ENCODE data around the gene MANSC4. TPM values are rescaled to one million over a fixed set of nuclear protein-coding genes. Genes with fewer than 3 reads are reported as not detected.
"Not testable (repeated sequence)": the region's sequence is repeated elsewhere in the genome, so short reads cannot be mapped to it uniquely, and the experiment has no call there.

MANSC4 gene
- total RNA-seq, 4 donors from 2014 or later, result not detected

DNA sequence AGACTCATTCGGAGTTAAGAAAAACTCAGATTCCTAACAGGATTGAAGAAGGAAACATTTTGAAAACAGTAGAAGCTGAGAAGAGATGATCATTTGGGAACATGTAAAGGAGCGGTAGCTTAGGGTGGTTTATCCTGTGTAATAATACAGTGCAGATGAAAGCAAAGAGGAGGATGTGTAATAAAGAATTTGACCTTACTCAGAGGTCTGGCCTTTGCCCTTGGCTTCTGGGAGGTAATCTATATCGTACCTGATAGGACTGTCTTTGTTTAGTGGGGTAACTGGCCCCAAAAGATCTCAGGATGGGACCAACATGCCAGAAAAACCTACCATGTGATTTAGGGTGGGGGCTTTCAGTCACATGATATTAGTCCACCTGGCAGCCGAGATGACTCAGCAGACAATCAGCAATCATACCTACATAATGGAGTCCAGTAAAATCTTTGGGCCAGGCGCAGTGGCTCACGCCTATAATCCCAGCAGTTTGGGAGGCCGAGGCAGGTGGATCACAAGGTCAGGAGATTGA is 23.3 kb downstream of the MANSC4 start:
- no peak for DNase-seq (ENCODE audit: low spot score in 2 of 2)
- 92 to 93% methylated on average over 7 of the region's 7 CpGs for WGBS, 2 donors
- intact Hi-C loops (cut with DNase I; ENCODE audit: low total_unique reads), result no loop called here
- H3K4me3 ChIP-seq (ENCODE audit: low read depth, poor library complexity, severe bottlenecking), result no peak overlapping the region
- TF ChIP-seq, protein P1, sequence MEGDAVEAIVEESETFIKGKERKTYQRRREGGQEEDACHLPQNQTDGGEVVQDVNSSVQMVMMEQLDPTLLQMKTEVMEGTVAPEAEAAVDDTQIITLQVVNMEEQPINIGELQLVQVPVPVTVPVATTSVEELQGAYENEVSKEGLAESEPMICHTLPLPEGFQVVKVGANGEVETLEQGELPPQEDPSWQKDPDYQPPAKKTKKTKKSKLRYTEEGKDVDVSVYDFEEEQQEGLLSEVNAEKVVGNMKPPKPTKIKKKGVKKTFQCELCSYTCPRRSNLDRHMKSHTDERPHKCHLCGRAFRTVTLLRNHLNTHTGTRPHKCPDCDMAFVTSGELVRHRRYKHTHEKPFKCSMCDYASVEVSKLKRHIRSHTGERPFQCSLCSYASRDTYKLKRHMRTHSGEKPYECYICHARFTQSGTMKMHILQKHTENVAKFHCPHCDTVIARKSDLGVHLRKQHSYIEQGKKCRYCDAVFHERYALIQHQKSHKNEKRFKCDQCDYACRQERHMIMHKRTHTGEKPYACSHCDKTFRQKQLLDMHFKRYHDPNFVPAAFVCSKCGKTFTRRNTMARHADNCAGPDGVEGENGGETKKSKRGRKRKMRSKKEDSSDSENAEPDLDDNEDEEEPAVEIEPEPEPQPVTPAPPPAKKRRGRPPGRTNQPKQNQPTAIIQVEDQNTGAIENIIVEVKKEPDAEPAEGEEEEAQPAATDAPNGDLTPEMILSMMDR (IDR thresholded peaks at IDR 0.05), result no peak
- no peak for TF ChIP-seq POLR2A (IDR thresholded peaks at IDR 0.05)

DNA sequence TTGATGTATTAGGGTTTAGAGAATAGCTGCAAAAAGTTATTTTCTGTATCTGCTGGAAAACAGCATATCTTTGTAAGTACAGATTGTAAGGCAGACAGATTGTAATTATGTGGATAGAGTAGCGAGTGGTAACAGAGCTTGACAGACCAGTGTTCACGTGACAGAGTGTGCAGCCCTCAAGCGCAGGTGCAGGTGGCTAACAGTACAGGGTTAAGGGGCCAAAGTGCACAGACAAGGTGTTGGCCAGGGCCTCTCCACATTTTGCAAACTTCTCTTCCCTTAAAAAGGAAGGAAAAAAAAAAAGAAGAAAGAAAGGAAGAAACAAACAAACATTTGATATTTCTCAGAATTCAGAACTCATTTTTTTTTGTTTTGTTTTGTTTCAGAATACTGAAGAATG is 25.2 kb downstream of the MANSC4 start:
- no peak overlapping the region for H3K4me3 ChIP-seq (ENCODE audit: low read depth, poor library complexity, severe bottlenecking)
- TF ChIP-seq, protein P1 (IDR thresholded peaks at IDR 0.05), result no peak
- no peak for TF ChIP-seq POLR2A (IDR thresholded peaks at IDR 0.05)
- DNase-seq (ENCODE audit: low spot score in 2 of 2), result no peak
- WGBS, 2 donors, result 89 to 94% methylated on average over 3 of the region's 3 CpGs
- intact Hi-C loops (cut with DNase I; ENCODE audit: low total_unique reads), result no loop called here

DNA sequence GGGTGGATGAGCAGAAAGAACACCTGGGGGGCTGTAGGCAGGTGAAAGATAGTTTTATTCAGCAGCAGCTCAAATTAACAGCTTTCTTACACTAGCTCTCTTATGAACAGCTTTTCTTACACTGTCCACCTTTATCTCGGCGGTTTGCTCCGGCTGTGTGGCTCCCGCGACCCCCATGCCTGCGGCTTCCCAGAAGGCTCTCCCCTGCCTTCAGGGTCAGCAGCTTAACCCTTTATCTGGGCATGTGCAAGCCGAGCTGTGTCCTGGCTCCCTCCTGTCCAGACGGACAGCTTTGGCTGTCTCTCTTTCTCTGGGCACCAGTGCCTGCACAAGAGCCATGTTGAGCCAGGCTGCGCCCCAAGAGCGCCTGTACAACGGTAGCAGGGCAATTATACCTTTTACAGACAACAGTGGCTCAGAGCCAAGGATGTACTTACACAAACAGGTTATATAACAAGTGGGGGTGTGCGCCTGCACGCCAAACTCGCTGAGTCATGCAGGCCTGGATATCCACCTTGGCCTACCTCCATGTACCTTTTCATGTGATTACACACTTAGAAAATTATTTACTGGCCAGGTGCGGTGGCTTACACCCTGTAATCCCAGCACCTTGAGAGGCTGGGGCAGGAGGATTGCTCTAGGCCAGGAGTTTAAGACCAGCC is 28.5 kb downstream of the MANSC4 start:
- DNase-seq (ENCODE audit: low spot score in 2 of 2), result peak in 1 of 2 donors; percentile 56
- TF ChIP-seq, protein P1 (IDR thresholded peaks at IDR 0.05), result no peak
- TF ChIP-seq POLR2A (IDR thresholded peaks at IDR 0.05), result no peak
- 72 to 79% methylated on average over 15 of the region's 15 CpGs for WGBS, 2 donors
- intact Hi-C loops (cut with DNase I; ENCODE audit: low total_unique reads), result no loop called here
- H3K4me3 ChIP-seq (ENCODE audit: low read depth, poor library complexity, severe bottlenecking), result no peak overlapping the region

DNA sequence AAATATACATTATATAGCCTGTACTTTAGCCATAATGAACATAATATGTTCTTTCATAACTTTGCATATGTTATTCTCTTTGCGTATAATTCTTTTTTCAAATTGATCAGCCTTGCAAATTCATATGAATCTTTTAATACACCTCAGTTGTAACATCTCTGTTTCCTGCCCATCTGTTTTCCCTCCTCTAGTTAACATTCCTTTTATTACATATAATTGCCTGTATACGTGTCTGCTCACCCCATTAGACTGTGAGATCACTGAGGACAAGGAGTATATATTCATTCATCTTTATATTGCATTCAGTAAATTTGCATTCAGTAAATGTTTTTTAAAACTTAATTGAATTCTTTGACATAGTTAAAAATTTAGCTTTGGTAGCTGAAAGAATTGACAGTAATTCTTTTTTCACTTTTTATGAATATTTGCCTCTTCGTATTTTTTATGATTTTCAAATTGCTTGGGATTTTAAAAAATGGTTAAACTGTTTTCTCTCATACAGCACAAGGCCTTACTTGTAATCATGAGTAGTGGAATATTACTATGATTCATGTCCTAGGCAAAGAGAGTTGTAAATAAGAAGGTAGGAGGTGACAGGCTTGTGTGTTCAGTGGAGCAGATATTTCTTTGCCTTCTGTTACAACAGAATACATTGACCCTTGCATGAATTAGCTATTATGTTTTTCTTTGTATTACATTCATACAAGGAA is 32.8 kb downstream of the MANSC4 start:
- TF ChIP-seq, protein P1 (IDR thresholded peaks at IDR 0.05), result no peak
- no peak for TF ChIP-seq POLR2A (IDR thresholded peaks at IDR 0.05)
- 75 to 82% methylated on average over 3 of the region's 3 CpGs for WGBS, 2 donors
- intact Hi-C loops (cut with DNase I; ENCODE audit: low total_unique reads), result no loop called here
- H3K4me3 ChIP-seq (ENCODE audit: low read depth, poor library complexity, severe bottlenecking), result no peak overlapping the region
- no peak for DNase-seq (ENCODE audit: low spot score in 2 of 2)

DNA sequence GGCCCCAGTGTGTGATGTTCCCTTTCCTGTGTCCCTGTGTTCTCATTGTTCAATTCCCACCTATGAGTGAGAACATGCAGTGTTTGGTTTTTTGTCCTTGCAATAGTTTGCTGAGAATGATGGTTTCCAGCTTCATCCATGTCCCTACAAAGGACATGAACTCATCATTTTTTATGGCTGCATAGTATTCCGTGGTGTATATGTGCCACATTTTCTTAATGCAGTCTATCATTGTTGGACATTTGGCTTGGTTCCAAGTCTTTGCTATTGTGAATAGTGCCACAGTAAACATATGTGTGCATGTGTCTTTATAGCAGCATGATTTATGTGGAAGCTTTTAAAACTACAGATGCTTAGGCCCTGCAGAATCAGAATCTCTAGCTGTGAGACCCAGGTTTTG is 34.3 kb downstream of the MANSC4 start:
- H3K4me3 ChIP-seq (ENCODE audit: low read depth, poor library complexity, severe bottlenecking); intact Hi-C loops (cut with DNase I; ENCODE audit: low total_unique reads); DNase-seq (ENCODE audit: low spot score in 2 of 2): not testable (repeated sequence)
- WGBS, 2 donors, result 84 to 94% methylated on average over 1 of the region's 1 CpG

DNA sequence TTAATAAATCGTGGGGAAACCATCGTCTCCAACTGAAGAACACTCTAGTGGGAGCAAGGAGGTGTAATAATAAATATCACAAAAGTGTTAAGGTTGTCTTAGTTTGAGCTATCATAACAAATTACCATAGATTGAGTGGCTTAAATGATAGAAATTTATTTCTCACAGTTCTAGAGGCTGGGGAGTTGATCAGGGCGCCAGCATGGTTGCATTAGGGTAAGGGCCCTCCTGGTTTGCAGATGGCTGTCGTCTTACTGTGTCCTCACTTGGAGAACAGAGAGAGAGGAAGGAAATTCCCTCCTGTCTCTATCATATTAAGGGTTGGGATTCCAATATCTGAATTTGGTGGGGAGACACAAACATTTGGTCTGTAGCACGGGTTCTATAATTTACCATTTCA is 36.4 kb downstream of the MANSC4 start:
- H3K4me3 ChIP-seq (ENCODE audit: low read depth, poor library complexity, severe bottlenecking), result no peak overlapping the region
- intact Hi-C loops (cut with DNase I; ENCODE audit: low total_unique reads), result no loop called here

DNA sequence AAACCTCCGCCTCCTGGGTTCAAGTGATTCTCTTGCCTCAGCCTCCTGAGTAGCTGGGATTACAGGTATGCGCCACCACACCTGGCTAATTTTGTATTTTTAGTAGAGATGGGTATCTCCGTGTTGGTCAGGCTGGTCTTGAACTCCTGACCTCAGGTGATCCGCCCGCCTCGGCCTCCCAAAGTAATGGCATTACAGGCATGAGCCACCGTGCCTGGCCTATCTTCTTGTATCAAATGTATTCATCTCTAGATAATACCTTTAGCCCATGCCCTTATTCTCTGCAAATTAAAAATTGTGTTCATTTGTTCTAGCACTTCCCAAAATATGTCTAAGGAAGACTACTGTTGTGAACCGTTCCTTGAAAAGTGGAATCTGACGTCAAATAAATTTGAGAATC is 45.7 kb downstream of the MANSC4 start:
- H3K4me3 ChIP-seq (ENCODE audit: low read depth, poor library complexity, severe bottlenecking); DNase-seq (ENCODE audit: low spot score in 2 of 2): not testable (repeated sequence)
- WGBS, 2 donors, result 92 to 95% methylated on average over 9 of the region's 9 CpGs
- intact Hi-C loops (cut with DNase I; ENCODE audit: low total_unique reads), result loop anchor here (10.0 kb wide), 2 partner anchors 90 to 210 kb away; no protein-coding TSS in a partner anchor

More for the DNA sequence above, 36.4 kb downstream of the MANSC4 start:
- DNase-seq (ENCODE audit: low spot score in 2 of 2), result no peak
- TF ChIP-seq, protein P1 (IDR thresholded peaks at IDR 0.05), result no peak
- no peak for TF ChIP-seq POLR2A (IDR thresholded peaks at IDR 0.05)
- WGBS, 2 donors, result 95 to 98% methylated on average over 5 of the region's 5 CpGs
